GM19043 (cell line): ENCODE results near the gene MEAF6.

Source experiments
- ATAC-seq: cut with Tn5 transposase; IDR thresholded peaks from one replicate; pipeline ENCODE4 v1.9.1; 2021; ENCODE audit warnings: low read depth; ENCODE audit not compliant: unreplicated experiment

The MEAF6 gene

GRCh38 chr1:37485902-37486679 is 28.5 kb downstream of the MEAF6 start:
- no peak for ATAC-seq

- no peak for ATAC-seq
Observed at GRCh38 chr1:37484325-37485051, 30.1 kb downstream of the MEAF6 start.

DNA sequence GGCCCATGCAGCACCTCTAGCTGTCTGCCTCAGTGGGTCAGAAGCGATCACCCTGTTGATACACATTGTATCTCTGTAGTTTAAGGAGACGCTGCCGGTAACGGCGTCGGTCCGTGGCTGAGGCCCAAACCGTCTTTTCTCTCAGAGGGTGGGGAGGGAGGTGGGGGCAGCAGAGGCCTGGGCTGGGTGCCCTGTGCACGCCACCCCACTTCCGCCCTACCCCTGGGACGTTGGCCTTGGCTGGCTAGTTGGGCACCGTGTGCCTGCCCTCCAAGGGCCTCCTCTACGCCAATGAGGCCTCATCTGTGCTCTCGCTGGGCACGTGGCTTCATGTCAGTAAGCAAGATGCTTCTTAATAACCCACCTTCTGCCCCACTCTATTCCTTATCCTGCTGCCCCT is 30.8 kb downstream of the MEAF6 start:
- no peak for ATAC-seq

- ATAC-seq, result no peak
Observed at GRCh38 chr1:37482796-37483744, 31.5 kb downstream of the MEAF6 start.

GRCh38 chr1:37482004-37482785 is 32.4 kb downstream of the MEAF6 start:
- no peak for ATAC-seq

DNA sequence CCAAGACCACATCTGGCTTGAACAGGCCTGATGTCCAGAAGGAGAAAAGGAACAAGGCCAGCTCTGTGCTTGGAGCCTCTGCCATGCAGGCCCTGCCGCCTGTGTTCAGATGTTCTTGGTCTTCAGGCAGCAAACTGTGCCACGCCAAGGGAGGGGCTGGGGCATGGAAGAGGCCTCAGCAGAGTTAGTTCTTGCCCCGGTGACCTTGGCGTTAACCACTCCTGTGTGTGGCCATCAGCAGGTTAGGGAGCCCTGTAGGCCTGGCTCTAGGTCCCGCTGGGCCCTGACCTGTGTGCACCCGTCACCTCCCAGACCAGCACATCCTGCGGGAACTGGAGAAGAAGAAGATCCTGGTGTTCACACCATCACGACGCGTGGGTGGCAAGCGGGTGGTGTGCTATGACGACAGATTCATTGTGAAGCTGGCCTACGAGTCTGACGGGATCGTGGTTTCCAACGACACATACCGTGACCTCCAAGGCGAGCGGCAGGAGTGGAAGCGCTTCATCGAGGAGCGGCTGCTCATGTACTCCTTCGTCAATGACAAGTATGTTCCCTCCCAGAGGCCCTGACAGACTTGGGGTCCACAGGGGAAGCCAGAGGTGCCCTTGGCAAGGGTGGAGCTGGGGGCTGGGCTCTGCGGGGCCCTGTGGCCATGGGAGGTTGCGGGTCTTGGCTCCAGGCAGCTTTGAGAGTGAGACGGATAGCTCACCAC is 33.1 kb downstream of the MEAF6 start:
- no peak for ATAC-seq

DNA sequence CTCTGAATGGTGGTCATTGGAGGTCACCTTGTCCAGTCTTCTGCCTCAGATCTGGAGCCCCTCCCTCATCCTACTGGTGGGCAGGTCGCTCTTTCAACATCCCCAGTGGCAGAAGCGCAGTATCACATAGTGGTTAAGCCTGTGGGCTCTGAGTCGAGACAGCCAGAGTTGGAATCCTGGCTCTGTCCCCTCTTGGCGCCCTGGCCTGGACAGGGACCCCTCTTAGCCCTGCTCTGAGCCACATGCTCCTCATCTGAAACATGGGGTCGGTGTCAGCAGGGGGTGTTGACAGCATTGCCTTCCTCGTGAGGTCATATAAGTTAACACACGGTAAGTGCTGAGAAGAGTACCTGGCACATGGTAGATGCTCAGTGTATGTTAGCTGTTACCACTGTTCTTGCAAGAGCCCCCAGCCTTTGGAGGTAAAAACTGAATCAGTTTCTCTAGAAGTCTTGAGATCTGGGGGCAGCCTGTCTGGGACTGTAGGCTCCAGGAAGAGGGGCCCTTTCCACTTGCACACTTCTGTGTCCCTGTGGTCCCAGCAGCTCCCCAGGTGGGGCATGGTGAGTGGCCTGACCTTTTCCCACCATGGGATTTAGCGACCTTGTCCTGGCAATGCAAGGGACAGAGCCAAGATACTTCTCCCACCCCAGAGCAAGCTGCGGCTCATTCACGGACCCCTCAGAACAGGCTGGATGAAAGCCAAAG is 33.8 kb downstream of the MEAF6 start:
- no peak for ATAC-seq

- ATAC-seq, result no peak
Observed at GRCh38 chr1:37480125-37480466, 34.5 kb downstream of the MEAF6 start.

DNA sequence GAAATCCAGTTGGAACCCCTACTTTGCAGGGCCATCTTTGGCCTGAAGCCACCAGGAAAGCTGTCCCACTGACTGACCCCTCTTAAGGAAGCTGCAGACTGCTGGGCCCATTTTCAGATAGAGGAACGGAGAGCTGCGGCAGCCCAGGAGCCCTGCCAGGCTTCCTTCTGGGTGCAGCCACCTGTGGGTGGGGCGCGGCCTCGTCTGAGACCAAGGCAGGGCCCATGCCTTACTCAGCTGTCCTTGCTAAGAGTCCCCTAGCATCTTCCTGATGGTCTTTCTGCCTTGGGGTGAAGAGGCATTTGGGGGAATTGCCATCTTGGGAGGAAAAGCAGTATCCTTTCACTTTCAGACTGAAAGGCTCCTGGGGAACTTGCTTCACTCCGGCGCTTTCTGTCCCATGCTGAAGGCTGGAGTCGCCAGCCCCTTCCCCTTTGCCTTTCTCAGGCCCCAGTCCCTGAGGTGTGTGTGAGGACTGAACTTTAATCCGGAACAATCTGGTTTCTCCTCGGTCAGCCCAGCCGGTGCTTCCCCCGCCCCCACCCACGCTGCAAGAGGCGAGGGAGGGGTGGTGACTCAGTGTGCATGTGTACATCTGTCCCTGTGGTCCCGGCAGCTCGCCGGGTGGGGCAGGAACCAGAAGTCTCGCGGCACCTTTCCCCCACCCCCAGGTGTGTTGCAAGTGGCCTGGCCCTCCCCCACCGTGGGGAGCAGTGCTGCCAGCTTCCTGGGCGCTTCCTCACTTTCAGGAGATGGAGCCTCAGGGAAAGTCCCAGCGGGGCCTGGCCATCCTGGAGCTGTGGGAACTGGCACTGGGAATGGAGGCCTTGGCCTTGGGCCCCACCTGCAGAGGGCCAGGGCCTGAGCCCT is 35.1 kb downstream of the MEAF6 start:
- peak; percentile 36 for ATAC-seq

DNA sequence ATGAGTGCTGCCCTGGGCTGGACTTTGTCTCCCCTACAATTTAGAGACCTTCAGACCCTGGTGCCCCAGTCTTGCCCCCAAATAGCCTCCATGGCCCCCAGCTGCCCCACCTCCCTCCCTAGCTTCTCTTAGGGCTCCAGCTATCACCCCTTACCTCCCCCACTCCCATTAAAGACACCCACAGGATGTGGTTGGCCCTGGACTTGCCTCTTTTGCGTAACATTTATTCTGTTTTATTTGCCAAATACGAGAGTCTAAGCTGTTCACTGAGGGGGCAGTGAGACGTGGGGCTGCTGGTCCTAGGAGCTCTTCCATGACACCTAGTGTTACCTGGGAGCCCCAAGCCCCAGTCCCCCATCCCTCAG is 35.7 kb downstream of the MEAF6 start:
- ATAC-seq, result no peak

- ATAC-seq, result no peak
Observed at GRCh38 chr1:37478451-37478881, 36.1 kb downstream of the MEAF6 start.

DNA sequence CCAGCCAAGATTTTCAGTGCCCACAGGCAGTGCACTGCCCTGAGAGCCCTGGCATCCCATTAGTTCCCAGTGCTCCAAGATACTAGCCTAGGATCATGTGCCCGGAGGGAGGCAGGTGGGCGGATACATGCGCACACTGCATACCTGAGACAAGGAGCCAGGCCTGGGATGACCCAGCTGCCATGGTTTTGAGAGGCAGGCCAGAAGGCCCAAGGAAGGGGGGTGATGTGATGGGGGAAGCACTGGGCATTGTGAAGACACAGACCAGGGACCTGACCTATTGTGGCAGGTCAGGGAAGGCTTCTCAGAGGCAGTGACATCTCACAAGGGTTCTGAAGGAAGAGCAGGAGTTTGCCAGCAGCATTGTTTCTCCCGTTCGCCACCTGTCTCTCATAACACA is 36.6 kb downstream of the MEAF6 start:
- no peak for ATAC-seq

DNA sequence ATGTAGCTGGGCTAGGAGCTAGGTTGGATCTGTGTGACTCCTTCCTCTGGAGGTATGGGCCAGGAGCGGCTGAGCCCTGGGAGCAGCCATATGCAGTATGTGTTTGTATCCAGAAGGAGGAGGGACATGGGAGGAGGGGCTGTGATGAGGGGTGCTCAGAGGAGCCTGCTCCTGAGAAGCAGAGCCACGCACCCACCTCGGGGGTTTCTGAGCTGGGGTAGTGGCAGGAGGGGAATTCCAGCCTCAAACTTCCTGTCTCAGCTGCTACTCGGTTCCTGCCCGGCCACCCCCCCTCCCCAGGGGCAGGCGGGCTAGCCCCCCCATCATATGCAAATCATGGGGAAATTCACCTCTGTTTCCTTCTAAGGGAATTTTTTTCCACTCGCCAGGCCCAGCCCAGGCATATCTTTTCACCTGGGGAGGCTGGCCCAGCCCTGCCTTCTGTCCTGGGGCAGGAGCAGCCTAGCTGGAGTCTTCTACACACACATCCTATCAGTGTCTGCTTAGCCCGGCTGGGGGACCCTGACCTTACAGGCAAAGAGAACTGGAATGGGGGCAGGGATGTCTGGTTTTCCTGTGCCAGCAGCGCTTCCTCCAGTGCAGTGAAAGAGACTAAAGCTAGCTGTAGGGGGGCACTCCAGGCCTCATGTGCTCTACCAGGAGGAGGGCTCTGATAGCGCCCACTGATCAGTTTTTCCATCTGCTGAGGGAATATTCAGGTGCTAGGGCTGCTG is 37.2 kb downstream of the MEAF6 start:
- peak; percentile 35 for ATAC-seq

DNA sequence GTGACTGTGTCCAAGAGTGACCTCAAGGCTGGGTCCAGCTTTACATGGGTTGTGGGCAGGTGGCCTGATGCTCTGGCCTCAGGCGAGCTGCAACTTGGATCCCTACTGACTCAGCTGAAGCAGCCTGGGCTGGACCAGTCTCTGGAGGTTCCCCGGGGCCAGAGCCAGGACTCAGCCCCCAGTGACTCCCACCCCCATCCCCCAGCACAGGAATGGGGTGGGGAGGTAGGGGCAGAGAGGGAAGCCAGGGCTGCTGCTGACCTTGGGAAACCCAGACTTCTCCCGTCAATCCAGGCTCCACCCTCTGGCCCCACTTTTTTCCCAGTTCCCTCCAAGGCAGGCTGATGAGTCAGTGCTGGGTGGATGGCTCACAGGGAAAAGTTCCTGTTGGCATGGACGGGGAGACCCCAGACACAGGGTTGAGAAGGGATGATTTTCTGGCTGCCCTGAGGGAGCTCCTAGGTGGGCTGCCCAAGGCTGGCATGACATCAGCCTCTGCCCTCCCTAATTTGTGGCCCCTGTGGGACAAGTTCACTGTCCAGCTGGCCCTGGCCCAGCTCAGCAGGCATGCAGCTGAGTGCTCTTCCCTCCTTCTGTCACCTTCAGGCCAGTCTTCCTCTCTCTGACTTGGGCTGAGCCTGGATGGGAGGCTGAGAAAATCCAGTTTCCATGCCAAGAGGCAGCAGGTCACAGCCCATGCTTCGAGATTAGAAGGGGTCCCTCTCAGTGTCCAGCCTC is 37.9 kb downstream of the MEAF6 start:
- no peak for ATAC-seq

DNA sequence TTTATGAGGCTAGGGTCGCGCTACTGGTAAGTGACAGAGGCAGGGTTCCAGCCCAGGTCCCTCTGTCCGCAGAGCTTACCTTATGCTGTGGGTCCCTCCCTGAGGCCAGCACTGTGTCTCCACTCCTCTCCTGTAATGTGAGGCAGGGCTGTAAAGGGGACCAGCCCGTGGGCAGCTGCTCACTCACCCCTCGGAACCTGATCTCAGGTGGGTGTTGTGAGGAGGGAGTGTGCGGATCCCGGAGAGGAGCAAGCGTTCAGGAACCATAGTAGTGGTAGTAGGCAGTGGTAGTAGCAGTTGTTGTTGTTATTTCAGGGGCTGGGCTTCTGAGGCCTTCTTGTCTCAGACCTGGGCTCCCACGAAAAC is 38.5 kb downstream of the MEAF6 start:
- no peak for ATAC-seq

DNA sequence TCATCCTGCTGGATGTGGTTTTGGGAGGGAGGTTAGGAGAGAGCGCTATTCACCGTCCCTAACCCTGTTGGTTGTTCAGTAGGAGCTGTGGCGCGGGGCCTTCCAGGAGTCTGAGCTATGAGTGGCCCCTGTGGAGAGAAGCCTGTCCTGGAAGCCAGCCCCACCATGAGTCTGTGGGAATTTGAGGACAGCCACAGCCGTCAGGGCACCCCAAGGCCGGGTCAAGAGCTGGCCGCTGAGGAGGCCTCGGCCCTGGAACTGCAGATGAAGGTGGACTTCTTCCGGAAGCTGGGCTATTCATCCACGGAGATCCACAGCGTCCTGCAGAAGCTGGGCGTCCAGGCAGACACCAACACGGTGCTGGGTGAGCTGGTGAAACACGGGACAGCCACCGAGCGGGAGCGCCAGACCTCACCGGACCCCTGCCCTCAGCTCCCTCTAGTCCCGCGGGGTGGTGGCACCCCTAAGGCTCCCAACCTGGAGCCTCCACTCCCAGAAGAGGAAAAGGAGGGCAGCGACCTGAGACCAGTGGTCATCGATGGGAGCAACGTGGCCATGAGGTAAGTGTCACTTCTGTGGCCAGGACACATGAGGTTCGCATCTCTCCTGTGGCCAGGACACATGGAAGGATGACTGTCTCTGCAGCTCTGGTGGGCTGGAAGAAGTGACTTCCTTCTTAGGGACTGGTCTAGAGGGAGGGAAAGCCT is 39.0 kb downstream of the MEAF6 start:
- no peak for ATAC-seq
